ENCODE data around the gene ARL14EP. TPM values are rescaled to one million over a fixed set of nuclear protein-coding genes. Genes with fewer than 3 reads are reported as not detected.

ARL14EP gene
- total RNA-seq, 1 donor from 2014 or later: 15.7 TPM

- intact Hi-C loops (cut with DNase I): no loop called here
- Histone ChIP-seq H3K9me3 (no peaks in the 10 kb centered on the region), H3K27ac (no peak overlapping the region), H3K27me3 (no peaks in the 10 kb centered on the region), H3K36me3 (no peaks in the 10 kb centered on the region), H3K4me3 (no peak overlapping the region), H3K4me1 (no peaks in the 10 kb centered on the region)
- TF ChIP-seq POLR2AphosphoS5 (IDR thresholded peaks at IDR 0.05; ENCODE audit: insufficient read depth in 1 of 2, low read depth in 1 of 2) (no peak), CTCF (IDR thresholded peaks at IDR 0.05) (no peak), POLR2A (IDR thresholded peaks at IDR 0.05) (no peak)
- no peak for DNase-seq (ENCODE audit: extremely low spot score in 2 of 2)
Observed at GRCh38 chr11:30365793-30366517, 43.1 kb downstream of the ARL14EP start.

- Histone ChIP-seq H3K36me3 (no peaks in the 10 kb centered on the region), H3K9me3 (no peaks in the 10 kb centered on the region), H3K4me1 (no peaks in the 10 kb centered on the region), H3K4me3 (no peak overlapping the region), H3K27ac (no peak overlapping the region), H3K27me3 (no peaks in the 10 kb centered on the region)
- intact Hi-C loops (cut with DNase I): no loop called here
- TF ChIP-seq CTCF (IDR thresholded peaks at IDR 0.05) (no peak), POLR2A (IDR thresholded peaks at IDR 0.05) (no peak), POLR2AphosphoS5 (IDR thresholded peaks at IDR 0.05; ENCODE audit: insufficient read depth in 1 of 2, low read depth in 1 of 2) (no peak)
- no peak for DNase-seq (ENCODE audit: extremely low spot score in 2 of 2)
Observed at GRCh38 chr11:30368394-30368793, 45.5 kb downstream of the ARL14EP start.

- no peak for DNase-seq (ENCODE audit: extremely low spot score in 2 of 2)
- no peaks in the 10 kb centered on the region for H3K36me3 ChIP-seq
- H3K9me3 ChIP-seq: no peaks in the 10 kb centered on the region
- no peak overlapping the region for H3K4me3 ChIP-seq
- no peaks in the 10 kb centered on the region for H3K4me1 ChIP-seq
- intact Hi-C loops (cut with DNase I): no loop called here
- no peak for TF ChIP-seq POLR2AphosphoS5 (IDR thresholded peaks at IDR 0.05; ENCODE audit: insufficient read depth in 1 of 2, low read depth in 1 of 2)
- no peak for TF ChIP-seq CTCF (IDR thresholded peaks at IDR 0.05)
- TF ChIP-seq POLR2A (IDR thresholded peaks at IDR 0.05): no peak
- no peaks in the 10 kb centered on the region for H3K27me3 ChIP-seq
- no peak overlapping the region for H3K27ac ChIP-seq
Observed at GRCh38 chr11:30370164-30370563, 47.3 kb downstream of the ARL14EP start.

- intact Hi-C loops (cut with DNase I): no loop called here
- Histone ChIP-seq H3K4me1 (no peaks in the 10 kb centered on the region), H3K36me3 (no peaks in the 10 kb centered on the region), H3K27ac (no peak overlapping the region), H3K9me3 (no peaks in the 10 kb centered on the region), H3K4me3 (no peak overlapping the region), H3K27me3 (no peaks in the 10 kb centered on the region)
- no peak for TF ChIP-seq POLR2A (IDR thresholded peaks at IDR 0.05)
- TF ChIP-seq POLR2AphosphoS5 (IDR thresholded peaks at IDR 0.05; ENCODE audit: insufficient read depth in 1 of 2, low read depth in 1 of 2): no peak
- no peak for TF ChIP-seq CTCF (IDR thresholded peaks at IDR 0.05)
- no peak for DNase-seq (ENCODE audit: extremely low spot score in 2 of 2)
Observed at GRCh38 chr11:30377347-30377746, 54.4 kb downstream of the ARL14EP start.

GRCh38 chr11:30380846-30381245 is 57.9 kb downstream of the ARL14EP start:
- TF ChIP-seq CTCF (IDR thresholded peaks at IDR 0.05): no peak
- no peak for TF ChIP-seq POLR2A (IDR thresholded peaks at IDR 0.05)
- TF ChIP-seq POLR2AphosphoS5 (IDR thresholded peaks at IDR 0.05; ENCODE audit: insufficient read depth in 1 of 2, low read depth in 1 of 2): no peak
- Histone ChIP-seq H3K36me3 (no peaks in the 10 kb centered on the region), H3K4me1 (no peaks in the 10 kb centered on the region), H3K4me3 (no peak overlapping the region), H3K9me3 (no peaks in the 10 kb centered on the region), H3K27me3 (no peaks in the 10 kb centered on the region), H3K27ac (no peak overlapping the region)
- intact Hi-C loops (cut with DNase I): no loop called here
- no peak for DNase-seq (ENCODE audit: extremely low spot score in 2 of 2)
